HCEC 1CT (cell line): ENCODE results near the gene REPS2.

Source experiments
- DNase-seq: peaks from one replicate; pipeline ENCODE4 v3.0.0-alpha.2; 2017

REPS2 gene

DNA sequence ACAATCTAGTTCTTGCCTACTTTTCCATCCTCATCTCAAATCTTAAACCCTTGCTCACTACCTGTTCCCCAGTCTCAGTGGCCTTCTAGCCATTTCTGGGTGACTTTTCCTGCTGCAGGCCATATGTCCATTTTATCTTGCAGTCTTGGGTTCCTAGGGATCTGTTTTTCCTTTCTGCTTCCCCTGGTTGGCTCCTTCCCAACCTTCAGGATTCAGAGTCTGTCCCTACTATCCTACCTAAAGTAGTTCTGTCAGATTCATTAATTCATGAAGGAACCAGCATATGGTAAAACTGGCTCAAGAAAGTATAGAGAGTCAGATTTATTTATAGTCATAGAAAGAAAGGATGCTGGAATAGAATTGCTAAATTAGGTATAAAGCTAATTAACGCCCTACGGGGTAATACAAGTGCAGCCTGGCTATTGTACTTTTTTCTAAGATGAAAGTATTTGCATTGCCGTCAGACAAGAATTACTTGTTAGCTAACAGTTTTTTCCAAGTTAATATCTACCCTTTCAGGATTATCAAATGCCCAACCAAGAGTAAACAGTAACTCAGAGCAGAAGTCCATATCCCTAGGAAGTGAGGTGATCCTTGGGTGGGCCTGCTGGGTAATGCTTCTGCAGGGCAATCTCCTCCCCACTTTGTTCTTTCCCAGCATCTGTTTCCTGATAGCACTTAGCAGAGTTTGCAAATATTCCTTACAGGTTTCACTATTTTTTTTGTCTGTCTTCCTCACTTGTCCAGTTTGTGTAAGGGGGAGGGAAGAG is 63.6 kb downstream of the REPS2 start:
- DNase-seq = no peak

DNA sequence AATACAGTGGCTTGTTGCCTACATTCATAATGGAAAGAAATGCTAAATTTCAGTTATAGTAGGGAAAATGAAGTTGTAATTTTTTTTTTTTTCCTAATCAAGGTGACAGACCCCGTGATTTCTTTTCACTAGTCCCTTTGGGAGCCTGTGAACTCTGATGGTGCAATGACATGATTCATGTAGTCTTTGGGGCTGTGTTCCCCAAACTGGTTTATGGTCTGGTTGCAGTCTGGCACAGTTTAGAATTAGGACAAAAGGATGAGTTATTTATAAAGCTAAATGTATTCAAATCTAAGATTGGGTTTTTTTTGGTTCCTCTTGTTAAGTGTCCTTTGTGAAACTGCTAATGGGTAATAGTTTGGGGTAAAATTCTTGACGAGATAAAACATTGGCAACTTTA is 66.0 kb downstream of the REPS2 start:
- no peak for DNase-seq

DNA sequence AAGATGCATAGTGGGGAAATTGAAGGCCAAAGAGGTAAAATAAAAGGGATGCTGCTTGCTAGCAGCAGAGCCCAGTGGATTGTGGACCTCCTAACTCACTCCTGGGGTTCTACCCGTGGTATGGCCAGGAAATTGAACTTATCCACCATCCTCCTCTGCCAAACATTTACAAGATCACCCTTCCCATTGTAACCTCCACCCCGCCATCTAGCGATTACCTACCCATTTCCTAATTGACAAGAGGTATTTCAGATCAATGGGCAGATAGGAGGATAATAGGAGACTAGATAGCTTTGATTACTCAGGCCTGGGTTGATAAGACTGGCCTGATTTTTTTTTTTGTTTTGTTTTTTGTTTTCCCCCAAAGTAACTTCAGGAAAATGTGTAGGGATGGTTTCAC is 67.8 kb downstream of the REPS2 start:
- DNase-seq = no peak

GRCh38 chrX:17017134-17017533 is 70.7 kb downstream of the REPS2 start:
- DNase-seq = no peak

DNA sequence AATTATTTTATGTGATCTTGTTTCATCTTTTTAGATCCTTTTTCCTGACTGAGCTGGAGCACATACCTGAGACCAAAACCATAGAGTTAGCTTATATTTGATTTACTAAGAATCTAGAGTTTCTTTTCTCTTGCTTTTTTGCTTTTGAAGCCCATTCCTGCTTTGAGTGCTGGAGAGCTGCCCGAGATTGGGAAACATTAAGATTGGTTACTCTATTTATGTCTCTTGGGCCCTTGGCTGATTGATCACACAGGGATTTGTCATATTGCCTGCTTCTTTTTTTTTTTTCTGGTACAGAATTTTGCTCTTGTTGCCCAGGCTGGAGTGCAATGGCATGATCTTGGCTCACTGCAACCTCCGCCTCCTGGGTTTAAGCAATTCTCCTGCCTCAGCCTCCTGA is 73.9 kb downstream of the REPS2 start:
- DNase-seq = no peak

- no peak for DNase-seq
Observed at GRCh38 chrX:17020851-17021821, 74.7 kb downstream of the REPS2 start.

DNA sequence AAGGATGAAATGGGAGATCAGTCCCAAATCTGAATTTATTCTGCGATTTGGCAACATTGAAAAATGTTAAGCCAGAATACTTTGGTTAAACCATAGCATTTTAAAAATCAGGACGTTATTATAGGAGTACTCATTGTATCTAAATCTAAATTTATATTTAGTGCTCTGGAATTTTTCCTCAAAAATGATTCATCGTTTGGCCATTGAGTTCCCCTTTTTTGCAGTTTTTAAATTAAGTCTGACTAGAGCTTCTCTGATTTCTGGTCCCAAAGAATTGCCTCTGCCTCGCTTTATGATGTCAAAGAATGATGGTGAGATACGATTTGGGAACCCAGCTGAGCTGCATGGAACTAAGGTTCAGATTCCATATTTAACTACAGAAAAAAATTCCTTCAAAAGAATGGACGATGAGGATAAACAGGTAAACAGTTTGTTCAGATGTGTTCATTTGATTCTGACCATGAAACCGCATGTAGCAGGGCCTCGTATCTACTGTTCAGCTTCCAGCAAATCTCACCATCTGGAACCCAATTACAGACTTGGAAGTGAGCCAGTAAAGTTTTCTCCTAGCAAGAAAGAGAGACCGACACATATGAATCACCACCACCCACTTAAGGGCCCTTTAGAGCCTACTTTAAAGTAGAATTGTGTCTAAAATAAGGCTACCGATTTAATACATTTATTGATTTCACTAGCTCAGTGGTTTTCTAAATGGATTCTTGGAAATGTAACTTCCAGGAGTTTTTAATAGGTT is 75.6 kb downstream of the REPS2 start:
- peak; percentile 54 for DNase-seq

GRCh38 chrX:17023661-17024060 is 77.2 kb downstream of the REPS2 start:
- DNase-seq = no peak

GRCh38 chrX:17024886-17025285 is 78.4 kb downstream of the REPS2 start:
- no peak for DNase-seq

GRCh38 chrX:17025621-17026302 is 79.3 kb downstream of the REPS2 start:
- no peak for DNase-seq

- no peak for DNase-seq
Observed at GRCh38 chrX:17027931-17028330, 81.5 kb downstream of the REPS2 start.

GRCh38 chrX:17028356-17028755 is 81.9 kb downstream of the REPS2 start:
- DNase-seq = no peak

GRCh38 chrX:17030092-17030491 is 83.6 kb downstream of the REPS2 start:
- no peak for DNase-seq

- DNase-seq = peak; percentile 22
Observed at GRCh38 chrX:17030580-17031270, 84.3 kb downstream of the REPS2 start.

GRCh38 chrX:17031827-17032226 is 85.4 kb downstream of the REPS2 start:
- DNase-seq = no peak

GRCh38 chrX:17032351-17032750 is 85.9 kb downstream of the REPS2 start:
- peak; percentile 33 for DNase-seq

- no peak for DNase-seq
Observed at GRCh38 chrX:17033225-17033624, 86.8 kb downstream of the REPS2 start.

DNA sequence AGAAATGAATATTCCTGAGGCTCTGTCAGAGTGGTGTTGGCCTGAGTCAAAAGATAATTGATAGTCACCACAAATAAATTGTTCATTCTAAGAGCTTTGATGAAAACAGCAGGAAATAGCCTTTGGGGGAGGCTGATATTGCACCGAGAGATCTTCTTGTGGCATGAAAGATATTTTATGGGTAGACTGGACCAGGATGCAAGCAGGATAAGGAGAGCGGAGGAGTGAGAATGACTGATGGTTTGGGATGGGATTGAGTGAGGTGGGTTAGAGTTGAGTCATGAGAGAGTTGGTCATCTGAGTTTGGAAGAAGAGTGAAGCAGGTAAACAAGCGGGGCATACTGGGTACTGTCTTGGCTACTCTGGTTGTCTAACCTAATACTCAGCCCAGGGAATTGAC is 88.7 kb downstream of the REPS2 start:
- DNase-seq = no peak

DNA sequence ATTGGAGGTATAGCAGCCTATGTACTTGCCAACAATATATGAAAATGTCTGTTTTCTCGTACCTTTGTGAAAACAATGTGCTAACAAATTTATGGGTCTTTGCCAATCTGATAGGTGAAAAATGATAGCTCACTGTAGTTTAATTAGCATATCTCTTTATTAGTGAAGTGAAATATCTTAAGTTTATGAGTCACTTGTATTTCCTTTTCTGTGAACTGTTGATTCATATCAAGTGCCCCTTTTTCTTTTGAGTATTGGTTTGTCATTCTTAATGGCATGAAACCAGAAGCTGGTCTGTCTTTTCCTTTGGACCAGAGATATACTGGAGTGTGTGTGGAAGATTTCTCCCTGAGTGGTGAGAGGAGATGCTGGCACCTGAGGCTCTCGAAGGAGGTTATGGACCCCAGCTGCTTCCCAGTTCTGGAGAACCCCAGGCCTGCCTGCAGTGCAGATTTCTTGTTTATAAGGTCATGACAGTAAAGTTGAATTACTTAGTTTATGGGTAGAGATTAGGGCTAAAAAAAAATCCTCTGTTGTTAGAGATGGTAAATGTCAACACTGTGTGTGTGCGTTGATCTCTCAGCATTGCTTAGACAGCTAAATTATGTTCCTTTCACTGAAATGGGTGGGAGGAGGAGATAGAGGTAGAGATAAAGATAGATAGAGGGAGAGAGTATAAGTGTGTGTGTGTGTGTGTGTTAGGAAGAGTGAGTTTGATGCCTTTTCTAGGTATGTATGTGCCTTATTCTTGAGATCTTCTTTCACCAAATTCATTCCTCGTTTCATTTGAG is 89.9 kb downstream of the REPS2 start:
- DNase-seq = no peak

DNA sequence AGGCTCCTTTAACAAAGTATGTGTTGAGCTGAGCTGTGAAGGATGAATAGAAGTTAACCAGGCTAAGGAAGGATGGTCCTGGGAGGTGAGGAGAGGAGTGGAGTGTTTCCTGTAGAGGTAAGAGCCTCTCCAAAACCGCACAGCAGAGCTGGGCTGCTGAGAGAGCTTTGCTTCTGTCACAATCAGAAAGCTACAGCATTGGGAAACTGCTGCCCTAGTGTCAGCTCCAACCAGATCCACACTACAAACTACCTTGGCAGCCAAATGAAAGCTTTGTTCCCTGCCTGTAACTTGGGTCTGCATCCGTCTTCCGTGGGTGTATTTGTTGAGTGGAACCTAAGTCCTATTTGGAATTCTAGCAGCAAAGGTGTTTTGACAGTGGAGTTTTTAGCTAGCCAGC is 91.8 kb downstream of the REPS2 start:
- DNase-seq = no peak

- peak; percentile 26 for DNase-seq
Observed at GRCh38 chrX:17038681-17039161, 92.3 kb downstream of the REPS2 start.
